SK-N-SH treated with all-trans-retinoic acid at 6 μM for 48 hours (cell line): ENCODE results near the gene BCAR3.
A peak's percentile ranks its signal among the peaks of the same experiment; 100 is the strongest.

Experiments
- ATAC-seq: fragments of 200-7000 bp; cut with Tn5 transposase; 3 replicates; pipeline ENCODE4 v1.9.1; 2020; ENCODE audit warnings: mild to moderate bottlenecking, moderate library complexity
- ARNTL ChIP-seq: fragments of 450-650 bp; formaldehyde crosslinking; IDR thresholded peaks from 2 replicates; pipeline ENCODE4 v1.5.0; 2020; ENCODE audit warnings: low read depth, mild to moderate bottlenecking, moderate library complexity, borderline replicate concordance
- BACH2 ChIP-seq: fragments of 250-450 bp; sonication (Bioruptor Pico); IDR thresholded peaks from 2 replicates; pipeline ENCODE4 v1.9.0; 2021; ENCODE audit warnings: mild to moderate bottlenecking, borderline replicate concordance
- CREB5 ChIP-seq: fragments of 250-450 bp; sonication (Bioruptor Pico); IDR thresholded peaks from 2 replicates; pipeline ENCODE4 v1.5.1; 2020; ENCODE audit warnings: low read depth, mild to moderate bottlenecking, moderate library complexity
- CSDC2 ChIP-seq: fragments of 250-450 bp; sonication (Bioruptor Pico); IDR thresholded peaks from 2 replicates; pipeline ENCODE4 v1.5.0; 2020; ENCODE audit warnings: mild to moderate bottlenecking, moderate library complexity
- ESRRG ChIP-seq: fragments of 250-450 bp; sonication (Bioruptor Pico); IDR thresholded peaks from 2 replicates; pipeline ENCODE4 v1.6.1; 2021; ENCODE audit warnings: mild to moderate bottlenecking
- GLIS3 ChIP-seq: fragments of 250-450 bp; sonication (Bioruptor Pico); IDR thresholded peaks from 2 replicates; pipeline ENCODE4 v1.5.0; 2020; ENCODE audit warnings: mild to moderate bottlenecking, moderate library complexity
- ISL1 ChIP-seq: fragments of 250-450 bp; sonication (Bioruptor Pico); IDR thresholded peaks from 2 replicates; pipeline ENCODE4 v2.1.2; 2022; ENCODE audit warnings: mild to moderate bottlenecking, moderate library complexity
- OSR1 ChIP-seq: fragments of 250-450 bp; sonication (Bioruptor Pico); IDR thresholded peaks from 2 replicates; pipeline ENCODE4 v1.8.0; 2022; ENCODE audit warnings: moderate library complexity, mild to moderate bottlenecking, inconsistent platforms
- PATZ1 ChIP-seq: fragments of 250-450 bp; sonication (Bioruptor Pico); IDR thresholded peaks from 2 replicates; pipeline ENCODE4 v1.8.0; 2020; ENCODE audit warnings: mild to moderate bottlenecking, moderate library complexity, borderline replicate concordance
- POU6F1 ChIP-seq: fragments of 250-450 bp; sonication (Bioruptor Pico); IDR thresholded peaks from 2 replicates; pipeline ENCODE4 v1.8.0; 2021; ENCODE audit warnings: low read depth, mild to moderate bottlenecking, moderate library complexity, borderline replicate concordance
- PPARA ChIP-seq: fragments of 250-450 bp; sonication (Bioruptor Pico); IDR thresholded peaks from 2 replicates; pipeline ENCODE4 v1.5.0; 2020; ENCODE audit warnings: mild to moderate bottlenecking, borderline replicate concordance
- RARB ChIP-seq: fragments of 250-450 bp; sonication (Bioruptor Pico); IDR thresholded peaks from 2 replicates; pipeline ENCODE4 v1.8.0; 2021; ENCODE audit warnings: mild to moderate bottlenecking, moderate library complexity
- SNAI2 ChIP-seq: fragments of 250-450 bp; sonication (Bioruptor Pico); IDR thresholded peaks from 2 replicates; pipeline ENCODE4 v1.5.0; 2020; ENCODE audit warnings: mild to moderate bottlenecking, moderate library complexity
- TCF4 ChIP-seq: fragments of 250-450 bp; sonication (Bioruptor Pico); IDR thresholded peaks from 2 replicates; pipeline ENCODE4 v1.8.0; 2021; ENCODE audit warnings: mild to moderate bottlenecking, moderate library complexity, borderline replicate concordance
- TOX ChIP-seq: fragments of 250-450 bp; sonication (Bioruptor Pico); IDR thresholded peaks from 2 replicates; pipeline ENCODE4 v1.8.0; 2021; ENCODE audit warnings: mild to moderate bottlenecking, moderate library complexity, borderline replicate concordance
- TSHZ2 ChIP-seq: fragments of 250-450 bp; sonication (Bioruptor Pico); IDR thresholded peaks from 2 replicates; pipeline ENCODE4 v1.5.0; 2020; ENCODE audit warnings: mild to moderate bottlenecking, moderate library complexity
- ZC3H10 ChIP-seq: fragments of 250-450 bp; sonication (Bioruptor Pico); IDR thresholded peaks from 2 replicates; pipeline ENCODE4 v1.5.1; 2021; ENCODE audit warnings: mild to moderate bottlenecking, moderate library complexity
- ZFP3 ChIP-seq: fragments of 250-450 bp; sonication (Bioruptor Pico); IDR thresholded peaks from 2 replicates; pipeline ENCODE4 v1.5.0; 2020; ENCODE audit warnings: mild to moderate bottlenecking, moderate library complexity
- ZFP30 ChIP-seq: fragments of 450-650 bp; formaldehyde crosslinking; IDR thresholded peaks from 2 replicates; pipeline ENCODE4 v1.5.0; 2022; ENCODE audit warnings: mild to moderate bottlenecking, moderate library complexity
- ZNF565 ChIP-seq: fragments of 450-650 bp; formaldehyde crosslinking; conservative IDR thresholded peaks from 2 replicates; pipeline ENCODE4 v1.5.0; 2020; ENCODE audit warnings: low read depth, mild to moderate bottlenecking, moderate library complexity
- ZNF70 ChIP-seq: fragments of 450-650 bp; formaldehyde crosslinking; IDR thresholded peaks from 2 replicates; pipeline ENCODE4 v1.5.0; 2020; ENCODE audit warnings: mild to moderate bottlenecking, moderate library complexity
- ZNF8 ChIP-seq: fragments of 450-650 bp; formaldehyde crosslinking; IDR thresholded peaks from 2 replicates; pipeline ENCODE4 v1.5.0; 2020; ENCODE audit warnings: mild to moderate bottlenecking, moderate library complexity

BCAR3 gene

GRCh38 chr1:93615582-93616150 is 66.0 kb downstream of the BCAR3 start:
- TF ChIP-seq ZNF565 (CRISPR knock-in tag) = no peak
- TF ChIP-seq, all 23 proteins: peak for 0

GRCh38 chr1:93614986-93615581 is 66.6 kb downstream of the BCAR3 start:
- TF ChIP-seq TCF4 (CRISPR knock-in tag) (peak; percentile 45; the same call in 1 of the 2 replicates), PPARA (no peak)
- ATAC-seq = peak; percentile 59

More at GRCh38 chr1:93615582-93616150, 66.0 kb downstream of the BCAR3 start:
- ATAC-seq = peak; percentile 16

GRCh38 chr1:93614541-93614940 is 67.1 kb downstream of the BCAR3 start:
- TF ChIP-seq OSR1 (CRISPR knock-in tag) (no peak), ZNF8 (no peak), ZNF70 (CRISPR knock-in tag) (no peak), ZFP30 (CRISPR knock-in tag) (no peak), TCF4 (CRISPR knock-in tag) (no peak), TSHZ2 (CRISPR knock-in tag) (no peak), TOX (CRISPR knock-in tag) (no peak), CREB5 (no peak), CSDC2 (no peak)
- no peak for ATAC-seq

- ATAC-seq = peak; percentile 17; the same call in 2 of the 3 replicates
- TF ChIP-seq ISL1 (CRISPR knock-in tag) (no peak), SNAI2 (CRISPR knock-in tag) (no peak), BACH2 (no peak), GLIS3 (CRISPR knock-in tag) (no peak), TOX (CRISPR knock-in tag) (no peak), CREB5 (no peak), ZNF8 (no peak), OSR1 (CRISPR knock-in tag) (no peak), ZFP3 (CRISPR knock-in tag) (no peak), ZNF565 (CRISPR knock-in tag) (no peak), ZC3H10 (CRISPR knock-in tag) (no peak)
Observed at GRCh38 chr1:93613898-93614297, 67.7 kb downstream of the BCAR3 start.

GRCh38 chr1:93612510-93612909 is 69.1 kb downstream of the BCAR3 start:
- ATAC-seq = no peak
- TF ChIP-seq BACH2 (no peak), ESRRG (CRISPR knock-in tag) (no peak), RARB (CRISPR knock-in tag) (no peak), POU6F1 (CRISPR knock-in tag) (no peak), PATZ1 (CRISPR knock-in tag) (no peak), OSR1 (CRISPR knock-in tag) (no peak), PPARA (no peak), CREB5 (no peak), ZNF8 (no peak), ARNTL (CRISPR knock-in tag) (no peak), ZNF565 (CRISPR knock-in tag) (no peak), TCF4 (CRISPR knock-in tag) (no peak)
